Activated CD4-positive, alpha-beta memory T cell treated with anti-CD3 and anti-CD28 coated beads, Interleukin-2, amount 10 ng/mL, durations not matched to agents 7 days and 5 days (primary cell): ENCODE results near the gene AIG1. TPM values are rescaled to one million over a fixed set of nuclear protein-coding genes. Genes with fewer than 3 reads are reported as not detected.
"Not testable (repeated sequence)": the region's sequence is repeated elsewhere in the genome, so short reads cannot be mapped to it uniquely, and the experiment has no call there.

Source experiments
- CTCF ChIA-PET: fragments of 350-600 bp; sonication (Branson Sonifier 250); formaldehyde crosslinking; loops from one replicate; lab custom pipeline; 2021; ENCODE audit warnings: antibody characterized with exemption, inconsistent platforms; lab: Charles Lee
- POLR2A ChIA-PET: fragments of 350-600 bp; sonication (Branson Sonifier 250); formaldehyde crosslinking; loops from one replicate; lab custom pipeline; 2021; ENCODE audit warnings: antibody characterized with exemption; lab: Charles Lee
- DNase-seq: peaks from one replicate; pipeline ENCODE4 v3.0.0-alpha.2; 2020
- H3K27ac Mint-ChIP-seq: one replicate; pipeline ENCODE4 v1.8.0; 2021; ENCODE audit warnings: mild to moderate bottlenecking, mixed read lengths
- H3K27me3 Mint-ChIP-seq: one replicate; pipeline ENCODE4 v1.8.0; 2021; ENCODE audit warnings: mixed read lengths
- H3K36me3 Mint-ChIP-seq: one replicate; pipeline ENCODE4 v1.8.0; 2021; ENCODE audit warnings: low read depth, mixed read lengths
- H3K4me1 Mint-ChIP-seq: one replicate; pipeline ENCODE4 v1.8.0; 2021; ENCODE audit warnings: mixed read lengths
- H3K4me3 Mint-ChIP-seq: one replicate; pipeline ENCODE4 v1.8.0; 2021; ENCODE audit warnings: mild to moderate bottlenecking, mixed read lengths
- H3K9me3 Mint-ChIP-seq: one replicate; pipeline ENCODE4 v1.8.0; 2021; ENCODE audit warnings: mixed read lengths
- total RNA-seq, 2 experiments: library from RNA; stranded (reverse); gene quantifications; one replicate each; pipeline ENCODE4 v1.2.3, GENCODE V29; 2021

The AIG1 gene
- total RNA-seq, 2 experiments from 2014 or later = 8.4 to 9.9 TPM

DNA sequence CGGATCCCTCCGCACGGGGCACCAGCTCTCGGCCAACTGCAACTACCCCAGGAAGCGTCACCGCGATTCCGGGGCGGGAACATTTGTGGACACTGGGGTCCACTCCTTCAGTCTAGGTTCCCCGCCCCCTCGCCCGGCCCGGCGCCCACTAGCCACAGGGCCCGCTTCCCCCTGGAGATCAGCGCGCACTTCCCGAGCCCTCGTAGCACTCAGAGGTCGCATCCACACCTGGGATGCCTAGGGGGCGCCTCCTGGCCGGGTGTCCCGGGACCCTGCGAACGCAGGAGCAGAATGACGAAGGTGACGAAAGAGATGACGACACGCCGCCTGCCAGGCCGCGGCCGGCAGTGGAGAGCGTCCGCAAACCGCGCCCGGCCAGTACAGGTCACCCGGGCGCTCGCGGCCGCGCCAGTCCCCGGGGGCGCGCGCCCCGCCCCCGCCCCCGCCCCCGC, 309 bp upstream of the AIG1 start:
- Mint-ChIP-seq H3K27me3 (no peaks in the 10 kb centered on the region), H3K4me1 (peaks cover 27% of the 10 kb centered on the region), H3K27ac (peak overlapping the region; percentile 82), H3K9me3 (no peaks in the 10 kb centered on the region), H3K4me3 (peak overlapping the region; percentile 86), H3K36me3 (peaks cover 3% of the 10 kb centered on the region)
- POLR2A ChIA-PET = interaction anchor here (0.7 to 1.6 kb wide), 4 partner anchors 37 to 515 kb away, joined by 3 to 4 read pairs (median 4); no protein-coding TSS in a partner anchor
- CTCF ChIA-PET = interaction anchor here (1.0 kb wide), 1 partner anchor 368 kb away, joined by 3 read pairs; no protein-coding TSS in a partner anchor
- peak; percentile 80 for DNase-seq

DNA sequence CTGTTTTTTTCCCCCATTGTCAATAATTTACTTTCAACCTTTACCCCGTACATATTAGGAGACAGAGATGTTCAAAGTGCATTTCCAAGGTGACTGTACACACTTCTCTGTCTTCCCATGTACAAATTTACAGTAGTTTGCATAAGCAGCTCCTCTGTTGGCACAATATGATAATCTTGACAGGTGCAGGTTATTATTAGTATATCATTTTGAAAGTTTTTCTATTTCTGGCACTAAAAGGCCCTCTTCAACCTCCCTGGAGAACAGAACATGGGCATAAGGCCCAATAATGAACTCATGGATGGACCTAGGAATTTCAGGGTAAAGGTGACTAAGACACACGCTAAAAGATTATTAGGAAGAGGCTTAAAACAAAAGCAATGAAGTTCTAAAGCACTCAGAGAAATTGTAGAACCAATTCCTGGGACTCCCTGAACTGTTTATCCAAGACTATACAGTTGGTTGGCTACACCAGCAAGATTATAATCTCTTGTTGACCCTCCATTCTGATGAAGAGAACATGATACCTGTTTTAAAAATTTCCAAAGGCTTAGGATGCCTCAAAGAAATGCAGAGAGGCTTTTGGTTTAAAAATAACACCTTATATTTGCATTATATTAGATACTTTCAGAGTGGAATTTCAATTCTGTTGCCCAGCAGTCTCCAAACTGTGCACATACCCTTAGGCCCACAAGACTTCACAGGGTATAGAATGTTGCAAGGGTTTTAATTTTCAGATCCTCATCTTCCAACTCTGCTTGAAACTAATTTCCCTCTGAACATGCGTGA, 1.1 kb downstream of the AIG1 start:
- H3K27ac Mint-ChIP-seq = peak overlapping the region; percentile 78
- H3K27me3 Mint-ChIP-seq = no peaks in the 10 kb centered on the region
- peak overlapping the region; percentile 82 for H3K4me3 Mint-ChIP-seq
- H3K36me3 Mint-ChIP-seq = peaks cover 3% of the 10 kb centered on the region
- POLR2A ChIA-PET = interaction anchor here (0.6 to 0.8 kb wide), 2 partner anchors 389 to 475 kb away, joined by 3 to 4 read pairs; partner anchors contain the start of genes ADAT2 and PEX3
- H3K4me1 Mint-ChIP-seq = peaks cover 27% of the 10 kb centered on the region
- CTCF ChIA-PET = no interaction called here
- no peaks in the 10 kb centered on the region for H3K9me3 Mint-ChIP-seq
- DNase-seq = no peak

DNA sequence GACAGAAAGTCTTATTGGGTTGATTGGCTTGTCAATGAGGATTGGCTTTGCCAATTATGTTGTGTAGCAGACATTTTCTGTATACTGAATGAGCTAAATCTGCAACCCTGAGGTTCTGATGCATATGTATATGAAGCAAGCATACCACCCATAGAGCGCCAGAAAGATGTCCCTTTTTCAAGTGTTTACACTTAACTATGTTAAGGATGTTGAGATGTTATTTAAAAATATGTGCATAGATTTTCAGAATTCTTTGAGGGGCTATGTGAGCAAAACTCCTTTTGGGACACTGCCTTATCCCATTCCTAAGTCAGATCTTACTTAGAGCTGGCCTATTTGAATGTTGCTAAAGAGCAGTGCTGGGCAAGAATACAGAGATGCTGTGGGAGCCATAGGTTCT, 1.9 kb downstream of the AIG1 start:
- DNase-seq = no peak
- H3K27ac Mint-ChIP-seq = no peak overlapping the region
- H3K4me3 Mint-ChIP-seq = no peak overlapping the region
- ChIA-PET POLR2A (no interaction called here), CTCF (no interaction called here)
- H3K9me3 Mint-ChIP-seq = no peaks in the 10 kb centered on the region
- H3K36me3 Mint-ChIP-seq = peaks cover 3% of the 10 kb centered on the region
- H3K4me1 Mint-ChIP-seq = peaks cover 27% of the 10 kb centered on the region
- H3K27me3 Mint-ChIP-seq = no peaks in the 10 kb centered on the region

DNA sequence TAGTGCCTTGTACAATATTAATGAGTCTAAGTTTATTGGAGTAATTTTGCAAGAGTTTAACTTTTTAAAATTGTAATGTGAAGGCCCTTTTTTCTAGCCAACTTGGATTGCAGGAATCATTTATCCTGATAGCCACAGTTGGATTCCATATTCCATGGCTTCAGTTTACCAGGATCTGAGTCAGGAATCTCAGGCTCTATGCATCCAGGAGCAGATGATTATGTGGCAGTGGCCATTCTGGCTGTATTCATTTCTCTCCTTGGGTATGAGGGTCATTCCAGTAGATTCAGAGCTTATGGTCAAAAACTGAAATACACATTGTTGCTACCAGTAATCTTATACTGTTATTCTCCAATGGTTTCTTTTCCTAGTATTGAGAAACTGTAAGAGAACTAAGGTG, 2.9 kb downstream of the AIG1 start:
- Mint-ChIP-seq H3K27ac (no peak overlapping the region), H3K4me1 (peaks cover 27% of the 10 kb centered on the region), H3K9me3 (no peaks in the 10 kb centered on the region), H3K36me3 (peaks cover 3% of the 10 kb centered on the region), H3K27me3 (no peaks in the 10 kb centered on the region), H3K4me3 (no peak overlapping the region)
- DNase-seq = no peak
- CTCF ChIA-PET = no interaction called here
- POLR2A ChIA-PET = interaction anchor here (0.6 kb wide), 1 partner anchor 113 kb away, joined by 3 read pairs; no protein-coding TSS in a partner anchor

DNA sequence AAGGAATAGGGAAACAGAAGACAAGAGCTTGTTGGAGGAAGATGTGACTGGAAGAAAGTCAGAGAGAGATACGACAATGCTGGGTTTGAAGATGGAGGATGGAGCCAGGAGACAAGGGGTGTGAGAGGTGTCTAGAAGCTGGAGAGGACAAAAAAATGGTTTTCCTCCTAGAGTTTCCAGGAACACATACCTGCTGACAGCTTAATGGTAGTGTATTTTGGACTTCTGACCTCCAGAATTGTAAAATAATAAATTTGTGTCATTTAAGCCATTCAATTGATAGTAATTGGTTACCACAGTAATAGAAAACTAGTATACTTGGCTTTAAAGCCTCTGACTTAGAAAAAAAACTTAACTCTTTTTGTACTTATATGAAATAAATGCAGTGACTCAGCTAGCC, 3.6 kb downstream of the AIG1 start:
- DNase-seq = no peak
- Mint-ChIP-seq H3K4me3 (no peak overlapping the region), H3K27me3 (no peaks in the 10 kb centered on the region), H3K27ac (no peak overlapping the region), H3K9me3 (no peaks in the 10 kb centered on the region), H3K36me3 (peaks cover 3% of the 10 kb centered on the region), H3K4me1 (peaks cover 22% of the 10 kb centered on the region)
- POLR2A ChIA-PET = no interaction called here
- CTCF ChIA-PET = no interaction called here

DNA sequence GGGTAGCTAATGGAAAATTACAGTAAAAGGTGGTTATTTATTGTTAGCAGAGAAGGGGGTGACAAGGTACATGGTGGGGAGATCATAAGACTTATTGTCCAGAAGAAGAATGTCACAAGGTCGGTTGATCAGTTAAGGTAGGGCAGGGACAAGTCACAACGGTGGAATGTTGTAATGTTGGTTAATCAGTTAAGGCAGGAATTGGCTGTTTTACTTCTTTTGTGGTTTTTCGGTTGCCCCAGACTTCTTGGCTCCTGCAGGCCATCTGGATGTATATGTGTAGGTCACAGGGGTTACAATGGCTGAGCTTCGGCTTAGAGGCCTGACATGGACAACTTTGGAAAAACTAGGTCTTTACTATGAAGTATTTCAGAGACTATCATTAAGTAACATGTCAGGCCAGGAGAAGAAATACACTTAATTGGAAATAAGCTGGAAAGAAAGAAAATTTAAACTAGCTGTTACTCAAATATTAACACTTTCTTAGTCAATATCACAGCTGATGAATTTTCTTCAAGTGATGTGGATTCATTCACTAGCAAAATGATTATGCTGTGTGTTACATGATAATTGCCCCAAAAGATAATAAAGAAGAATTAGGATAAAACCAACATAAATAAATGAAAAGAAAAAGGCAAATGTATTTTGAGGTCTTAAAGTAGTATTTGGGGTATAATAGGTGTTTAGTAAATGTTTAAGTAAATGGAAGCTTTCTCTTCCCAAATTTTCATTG, 4.4 kb downstream of the AIG1 start:
- POLR2A ChIA-PET = no interaction called here
- peaks cover 15% of the 10 kb centered on the region for H3K4me1 Mint-ChIP-seq
- H3K36me3 Mint-ChIP-seq = peaks cover 2% of the 10 kb centered on the region
- no peak overlapping the region for H3K4me3 Mint-ChIP-seq
- CTCF ChIA-PET = no interaction called here
- no peak overlapping the region for H3K27ac Mint-ChIP-seq
- no peak for DNase-seq
- H3K27me3 Mint-ChIP-seq = no peaks in the 10 kb centered on the region
- no peaks in the 10 kb centered on the region for H3K9me3 Mint-ChIP-seq

DNA sequence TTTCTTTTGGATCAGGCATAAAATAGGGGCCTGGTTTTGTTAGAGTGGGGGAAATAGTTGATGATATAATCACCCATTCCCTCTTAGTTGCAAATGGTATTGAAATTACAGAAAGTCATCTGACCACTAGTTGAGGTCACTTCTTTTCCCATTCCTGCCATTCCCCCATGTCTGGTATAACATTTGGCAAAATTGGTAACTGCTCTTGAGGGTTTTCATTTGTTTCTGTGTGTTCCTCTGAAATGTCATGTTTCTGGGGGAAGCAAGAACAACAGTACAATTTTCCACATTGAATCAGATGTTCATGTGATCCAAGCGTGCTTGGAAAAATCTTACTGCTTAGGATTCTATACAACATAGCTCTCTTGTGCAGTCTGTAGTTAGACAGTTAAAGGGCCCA, 7.3 kb downstream of the AIG1 start:
- no peak overlapping the region for H3K27ac Mint-ChIP-seq
- H3K36me3 Mint-ChIP-seq = no peaks in the 10 kb centered on the region
- CTCF ChIA-PET = no interaction called here
- H3K4me1 Mint-ChIP-seq = no peaks in the 10 kb centered on the region
- POLR2A ChIA-PET = no interaction called here
- H3K9me3 Mint-ChIP-seq = peaks cover 2% of the 10 kb centered on the region
- no peaks in the 10 kb centered on the region for H3K27me3 Mint-ChIP-seq
- no peak overlapping the region for H3K4me3 Mint-ChIP-seq
- DNase-seq = no peak

DNA sequence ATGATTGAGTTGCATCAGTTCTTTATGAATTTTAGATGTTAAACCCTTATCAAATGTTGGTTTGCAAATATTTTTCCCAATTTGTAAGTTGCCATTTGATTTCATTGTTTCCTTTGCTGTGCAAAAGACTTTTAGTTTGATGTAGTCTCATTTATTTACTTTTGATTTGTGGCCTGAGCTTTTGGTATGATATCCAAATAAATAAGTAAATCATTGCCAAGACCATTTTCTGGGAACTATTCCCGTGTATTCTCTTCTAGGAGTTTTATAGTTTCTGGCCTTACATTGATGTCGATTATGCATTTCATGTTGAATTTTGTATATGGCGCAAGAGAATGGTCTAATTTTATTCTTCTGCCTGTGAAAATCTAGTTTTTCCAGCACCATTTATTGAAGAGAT, 13.4 kb downstream of the AIG1 start:
- Mint-ChIP-seq H3K36me3 (peaks cover 17% of the 10 kb centered on the region), H3K4me1 (peaks cover 1% of the 10 kb centered on the region), H3K4me3 (no peak overlapping the region), H3K27ac (no peak overlapping the region), H3K27me3 (no peaks in the 10 kb centered on the region), H3K9me3 (peaks cover 27% of the 10 kb centered on the region)
- ChIA-PET CTCF (no interaction called here), POLR2A (no interaction called here)
- DNase-seq = no peak

DNA sequence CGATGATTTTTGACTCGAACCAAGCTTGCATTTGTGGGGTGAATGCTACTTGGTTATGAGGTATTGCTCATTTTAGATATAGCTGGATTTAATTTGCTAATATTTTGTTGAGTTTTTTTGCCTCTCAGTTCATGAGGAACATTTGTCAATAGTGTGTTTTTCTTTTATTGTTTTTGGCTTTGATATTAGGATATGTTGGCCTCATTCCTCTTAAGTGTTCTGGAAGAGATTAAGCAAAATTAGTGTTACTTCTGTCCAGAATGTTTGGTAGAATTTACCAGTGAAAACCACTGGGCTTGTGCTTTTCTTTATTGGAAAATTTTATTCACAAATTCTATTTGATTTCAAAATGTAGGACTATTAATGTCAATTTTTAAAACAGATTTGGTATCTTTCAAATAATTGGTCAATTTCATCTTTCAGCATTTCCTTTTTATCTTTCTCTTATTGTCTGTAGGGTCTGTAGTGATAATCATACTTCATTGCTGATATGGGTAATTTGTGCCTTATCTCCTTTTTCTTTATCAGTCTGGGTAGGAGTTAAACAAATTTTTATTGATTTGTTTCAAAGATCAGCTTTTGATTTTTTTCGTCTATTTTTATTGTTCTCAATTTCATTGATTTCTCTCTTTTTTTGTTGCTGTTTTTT, 14.1 kb downstream of the AIG1 start:
- POLR2A ChIA-PET = no interaction called here
- Mint-ChIP-seq H3K9me3 (peaks cover 27% of the 10 kb centered on the region), H3K27ac (no peak overlapping the region), H3K4me1 (peaks cover 1% of the 10 kb centered on the region), H3K4me3 (no peak overlapping the region), H3K27me3 (no peaks in the 10 kb centered on the region), H3K36me3 (peaks cover 17% of the 10 kb centered on the region)
- CTCF ChIA-PET = no interaction called here
- no peak for DNase-seq

DNA sequence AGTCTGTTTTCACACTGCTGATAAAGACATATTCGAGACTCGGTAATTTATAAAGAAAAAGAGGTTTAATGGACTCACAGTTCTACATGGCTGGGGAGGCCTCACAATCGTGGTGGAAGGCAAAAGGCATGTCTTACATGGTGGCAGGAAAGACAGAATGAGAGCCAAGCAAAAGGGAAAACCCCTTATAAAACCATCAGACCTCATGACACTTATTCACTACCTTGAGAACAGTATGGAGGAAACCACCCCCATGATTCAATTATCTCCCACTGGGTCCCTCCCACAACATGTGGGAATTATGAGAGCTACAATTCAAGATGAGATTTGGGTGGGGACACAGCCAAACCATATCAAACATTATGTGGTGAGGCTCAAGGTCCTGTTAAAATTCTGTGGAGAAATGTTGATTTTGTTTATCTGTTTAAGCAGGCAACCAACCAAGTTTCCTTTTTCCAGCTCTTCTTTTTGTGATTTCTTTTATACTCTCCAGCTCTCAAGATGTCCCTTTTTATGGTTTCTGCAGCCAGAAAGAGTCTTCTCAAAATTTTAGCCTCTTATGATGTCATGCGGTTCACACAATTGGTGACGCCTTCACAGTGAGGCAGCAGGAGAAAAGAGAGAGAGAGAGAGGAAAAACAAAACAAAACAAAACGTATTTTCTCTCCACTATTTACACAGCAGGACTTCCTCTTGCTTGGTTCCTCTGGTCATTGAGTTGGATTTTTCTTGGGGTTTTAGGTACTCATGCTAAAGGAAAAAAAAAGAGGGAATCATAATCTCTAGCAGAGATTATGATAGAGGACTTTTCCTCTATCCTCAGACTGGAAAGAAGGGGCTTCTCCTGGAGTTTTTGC, 18.0 kb downstream of the AIG1 start:
- H3K36me3 Mint-ChIP-seq = peaks cover 15% of the 10 kb centered on the region
- peaks cover 30% of the 10 kb centered on the region for H3K9me3 Mint-ChIP-seq
- POLR2A ChIA-PET = no interaction called here
- H3K4me3 Mint-ChIP-seq = no peak overlapping the region
- peaks cover 1% of the 10 kb centered on the region for H3K4me1 Mint-ChIP-seq
- no peak for DNase-seq
- no peaks in the 10 kb centered on the region for H3K27me3 Mint-ChIP-seq
- CTCF ChIA-PET = interaction anchor here (0.6 kb wide), 1 partner anchor 10 kb away, joined by 3 read pairs; no protein-coding TSS in a partner anchor
- no peak overlapping the region for H3K27ac Mint-ChIP-seq

DNA sequence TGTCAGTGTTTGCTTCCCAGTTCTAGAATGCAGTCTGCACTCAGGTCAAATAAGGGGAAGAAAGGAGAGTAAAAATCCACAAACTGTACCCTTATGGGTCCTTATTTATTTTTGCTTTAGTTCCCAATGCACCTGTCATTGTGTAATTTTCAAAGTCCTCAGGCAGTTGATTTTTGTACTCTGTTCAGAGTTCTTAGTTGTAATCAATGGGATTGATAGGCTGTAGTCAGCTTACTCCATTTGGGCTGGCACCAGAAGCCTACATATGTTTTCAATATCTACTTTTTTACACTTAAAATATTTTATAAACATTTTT, 18.6 kb downstream of the AIG1 start:
- Mint-ChIP-seq H3K36me3 (peaks cover 15% of the 10 kb centered on the region), H3K4me1 (peaks cover 1% of the 10 kb centered on the region), H3K27ac (no peak overlapping the region), H3K9me3 (peaks cover 25% of the 10 kb centered on the region), H3K4me3 (no peak overlapping the region), H3K27me3 (no peaks in the 10 kb centered on the region)
- DNase-seq = no peak
- ChIA-PET CTCF (no interaction called here), POLR2A (no interaction called here)

DNA sequence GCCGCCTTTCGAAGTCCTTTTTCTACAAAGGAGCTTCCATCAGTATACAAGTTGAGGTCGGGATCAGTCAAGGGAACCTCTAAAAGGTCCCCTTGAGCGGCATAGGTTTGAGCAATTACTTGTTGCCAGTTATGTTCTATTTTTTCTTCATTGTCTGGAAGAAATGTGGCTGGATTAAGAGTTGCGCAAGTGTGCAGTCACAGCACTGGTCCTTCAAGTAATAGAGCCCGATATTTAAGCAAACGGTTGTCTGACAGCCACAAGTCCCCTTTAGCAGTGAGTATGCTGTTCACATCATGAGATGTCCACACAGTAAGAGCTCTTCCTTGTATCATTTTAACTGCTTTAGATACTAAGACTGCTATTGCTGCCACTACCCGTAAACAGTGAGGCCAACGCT, 21.6 kb downstream of the AIG1 start:
- H3K27ac Mint-ChIP-seq, H3K27me3 Mint-ChIP-seq, CTCF ChIA-PET, H3K4me1 Mint-ChIP-seq, H3K36me3 Mint-ChIP-seq, POLR2A ChIA-PET, DNase-seq, H3K4me3 Mint-ChIP-seq: not testable (repeated sequence)
- peaks cover 16% of the 10 kb centered on the region for H3K9me3 Mint-ChIP-seq
